ENCODE results near the gene SVBP. TPM values are rescaled to one million over a fixed set of nuclear protein-coding genes. Genes with fewer than 3 reads are reported as not detected.

The SVBP gene
- total and polyA plus RNA-seq, 2 donors (not counting 1 experiment from before 2014, with no cell fraction given) = 12.6 to 21.9 TPM

DNA sequence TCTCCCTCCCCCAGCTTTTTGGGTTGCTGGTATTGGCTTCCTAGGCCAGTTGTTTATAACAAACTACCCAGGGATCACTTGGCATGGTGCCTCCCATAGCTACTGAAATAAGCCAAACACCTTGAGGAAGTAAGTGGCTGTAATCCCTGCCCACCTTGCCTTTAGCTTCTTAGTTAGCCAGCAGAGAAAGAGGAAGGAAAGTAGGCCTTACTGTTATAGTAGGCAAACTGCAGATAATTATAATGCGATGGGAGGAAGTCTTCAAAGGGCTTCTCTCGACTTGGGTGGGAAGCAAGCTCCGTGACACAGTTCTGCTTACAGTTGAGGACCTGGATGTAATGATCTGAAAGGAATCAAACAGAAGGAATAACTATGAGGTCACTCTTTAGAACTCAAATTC lies 58.6 kb downstream of the SVBP start:
- H3K9me3 Mint-ChIP-seq (ENCODE audit: insufficient read depth) = no peaks in the 10 kb centered on the region
- H2AFZ ChIP-seq (ENCODE audit: insufficient read depth, low read depth, low read length, poor library complexity, severe bottlenecking) = peak overlapping the region; percentile 11
- H4K20me1 ChIP-seq (ENCODE audit: control insufficient read depth, insufficient read depth, low read length, poor library complexity, severe bottlenecking) = no peaks in the 10 kb centered on the region
- peak overlapping the region; percentile 51 to 79 for H3K27ac ChIP-seq (ENCODE audit: low read length in 2 of 2)
- DNase-seq (peak; percentile 40), ATAC-seq (ENCODE audit: low read depth) (no peak)
- WGBS (ENCODE audit: insufficient coverage) = 0% methylated on average over 2 of the region's 3 CpGs
- H3K9ac ChIP-seq (ENCODE audit: low read length) = no peak overlapping the region
- no peaks in the 10 kb centered on the region for H3K27me3 Mint-ChIP-seq
- POLR2A ChIA-PET = no interaction called here
- H3K79me2 ChIP-seq (ENCODE audit: control insufficient read depth, insufficient read depth, low read length) = peaks cover 12% of the 10 kb centered on the region
- H3K4me1 Mint-ChIP-seq = peaks cover 15% of the 10 kb centered on the region
- H3K4me3 Mint-ChIP-seq = no peak overlapping the region
- TF ChIP-seq CTCF (IDR thresholded peaks at IDR 0.05) = no peak
- TF ChIP-seq EZH2 (IDR thresholded peaks at IDR 0.05; ENCODE audit: borderline replicate concordance, insufficient read depth, low read depth, low read length, poor library complexity, severe bottlenecking) = no peak
- H3K4me3 ChIP-seq (ENCODE audit: control extremely low read depth in 1 of 5, extremely low read depth in 1 of 5, insufficient read depth in 1 of 5, low read depth in 2 of 5, low read length in 4 of 5) = no peak overlapping the region
- H3K9me3 ChIP-seq (ENCODE audit: control extremely low read depth in 1 of 3, control insufficient read depth in 2 of 3, insufficient read depth in 1 of 3, low read length in 2 of 3) = no peaks in the 10 kb centered on the region
- peaks cover 13 to 37% of the 10 kb centered on the region in 2 experiments for H3K36me3 ChIP-seq (replicated peaks in 1 of 2; ENCODE audit: control extremely low read depth in 1 of 2, control insufficient read depth in 1 of 2, extremely low read depth in 1 of 2, insufficient read depth in 2 of 2, low read length in 1 of 2)
- peak overlapping the region; percentile 36 for H3K4me2 ChIP-seq (replicated peaks; ENCODE audit: low read depth, low read length, poor library complexity, severe bottlenecking)
- H3K27me3 ChIP-seq (replicated peaks in 1 of 4; ENCODE audit: control extremely low read depth in 1 of 4, control insufficient read depth in 3 of 4, insufficient read depth in 4 of 4, low read length in 3 of 4) = no peaks in the 10 kb centered on the region
- peaks cover 15 to 21% of the 10 kb centered on the region in 2 donors for H3K4me1 ChIP-seq (ENCODE audit: control insufficient read depth in 2 of 2, insufficient read depth in 2 of 2, low read length in 2 of 2)
- peak overlapping the region; percentile 68 for H3K27ac Mint-ChIP-seq
- CTCF ChIA-PET = interaction anchor here (0.9 to 1.8 kb wide), 8 partner anchors 9 to 315 kb away, joined by 3 to 7 read pairs (median 4); partner anchors contain the start of gene YBX1
- intact Hi-C loops (cut with micrococcal nuclease) = no loop called here

DNA sequence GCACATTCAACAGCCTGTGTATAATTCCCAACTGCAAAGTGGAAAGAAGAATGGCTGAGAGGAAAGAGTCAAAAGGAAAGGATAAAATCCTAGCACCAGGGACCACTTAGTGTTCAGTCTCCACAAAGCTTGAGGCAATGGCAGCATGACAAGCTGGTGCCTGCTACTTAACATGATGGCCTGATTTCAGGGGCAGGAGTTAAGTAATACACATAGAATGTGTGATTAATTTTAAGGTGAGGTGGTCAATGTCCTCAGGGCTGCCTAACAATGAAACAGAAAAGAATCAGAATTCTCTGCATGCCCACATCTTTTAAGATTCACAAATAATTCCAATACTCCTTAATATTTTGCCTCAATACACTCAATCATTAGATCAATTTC lies 59.3 kb downstream of the SVBP start:
- peaks cover 4% of the 10 kb centered on the region for H3K79me2 ChIP-seq (ENCODE audit: control insufficient read depth, insufficient read depth, low read length)
- no peak overlapping the region for H3K4me3 Mint-ChIP-seq
- POLR2A ChIA-PET = no interaction called here
- H3K4me3 ChIP-seq (ENCODE audit: control extremely low read depth in 1 of 5, extremely low read depth in 1 of 5, insufficient read depth in 1 of 5, low read depth in 2 of 5, low read length in 4 of 5) = no peak overlapping the region
- H3K4me1 Mint-ChIP-seq = peaks cover 15% of the 10 kb centered on the region
- no peak overlapping the region for H3K9ac ChIP-seq (ENCODE audit: low read length)
- H3K27ac Mint-ChIP-seq = no peak overlapping the region
- H3K27me3 ChIP-seq (replicated peaks in 1 of 4; ENCODE audit: control extremely low read depth in 1 of 4, control insufficient read depth in 3 of 4, insufficient read depth in 4 of 4, low read length in 3 of 4) = no peaks in the 10 kb centered on the region
- H3K27ac ChIP-seq (ENCODE audit: low read length in 2 of 2) = no peak overlapping the region
- no peaks in the 10 kb centered on the region for H3K27me3 Mint-ChIP-seq
- no peak overlapping the region for H2AFZ ChIP-seq (ENCODE audit: insufficient read depth, low read depth, low read length, poor library complexity, severe bottlenecking)
- peaks cover 15 to 21% of the 10 kb centered on the region in 2 donors for H3K4me1 ChIP-seq (ENCODE audit: control insufficient read depth in 2 of 2, insufficient read depth in 2 of 2, low read length in 2 of 2)
- intact Hi-C loops (cut with micrococcal nuclease) = loop anchor here (1.0 kb wide), 1 partner anchor 180 kb away; no protein-coding TSS in a partner anchor
- H3K36me3 ChIP-seq (replicated peaks in 1 of 2; ENCODE audit: control extremely low read depth in 1 of 2, control insufficient read depth in 1 of 2, extremely low read depth in 1 of 2, insufficient read depth in 2 of 2, low read length in 1 of 2) = peaks cover 16 to 41% of the 10 kb centered on the region in 2 experiments
- no peaks in the 10 kb centered on the region for H4K20me1 ChIP-seq (ENCODE audit: control insufficient read depth, insufficient read depth, low read length, poor library complexity, severe bottlenecking)
- TF ChIP-seq CTCF (IDR thresholded peaks at IDR 0.05) (no peak), EZH2 (IDR thresholded peaks at IDR 0.05; ENCODE audit: borderline replicate concordance, insufficient read depth, low read depth, low read length, poor library complexity, severe bottlenecking) (no peak)
- no peak overlapping the region for H3K4me2 ChIP-seq (replicated peaks; ENCODE audit: low read depth, low read length, poor library complexity, severe bottlenecking)
- DNase-seq = no peak
- no peaks in the 10 kb centered on the region for H3K9me3 ChIP-seq (ENCODE audit: control extremely low read depth in 1 of 3, control insufficient read depth in 2 of 3, insufficient read depth in 1 of 3, low read length in 2 of 3)
- CTCF ChIA-PET = interaction anchor here (0.8 to 1.8 kb wide), 10 partner anchors 8 to 414 kb away, joined by 3 to 7 read pairs (median 4); partner anchors contain the start of genes C1orf50, P3H1 and YBX1
- no peak for ATAC-seq (ENCODE audit: low read depth)
- H3K9me3 Mint-ChIP-seq (ENCODE audit: insufficient read depth) = no peaks in the 10 kb centered on the region

Other genes starting within 250 kb of the SVBP start
- 48.8 and 50.3 TPM in 2 replicates for gene PPIH, start 159.0 kb downstream of the SVBP start, total RNA-seq
- gene PPIH, start 159.0 kb downstream of the SVBP start, polyA plus RNA-seq = 42.4 and 51.4 TPM in 2 replicates
- 314 and 345 TPM in 2 replicates for gene YBX1, start 135.0 kb downstream of the SVBP start, total RNA-seq
- 164 and 244 TPM in 2 replicates for gene YBX1, start 135.0 kb downstream of the SVBP start, polyA plus RNA-seq
- not detected in 2 replicates for gene CLDN19, start 77.2 kb downstream of the SVBP start, total RNA-seq
- 0.03 TPM in 1 of 2 replicates, not detected in the other for gene CLDN19, start 77.2 kb downstream of the SVBP start, polyA plus RNA-seq
- gene P3H1, start 50.4 kb downstream of the SVBP start, total RNA-seq = 42.2 and 46.1 TPM in 2 replicates
- 51.3 and 52.1 TPM in 2 replicates for gene P3H1, start 50.4 kb downstream of the SVBP start, polyA plus RNA-seq
- gene C1orf50, start 50.1 kb downstream of the SVBP start, total RNA-seq = 13.1 and 17.1 TPM in 2 replicates
- gene C1orf50, start 50.1 kb downstream of the SVBP start, polyA plus RNA-seq = 2.7 and 4.5 TPM in 2 replicates
- gene TMEM269, start 32.4 kb downstream of the SVBP start, total RNA-seq = 0.46 and 0.47 TPM in 2 replicates
- 0.21 and 0.32 TPM in 2 replicates for gene TMEM269, start 32.4 kb downstream of the SVBP start, polyA plus RNA-seq
- gene ERMAP, start 275 bp downstream of the SVBP start, total RNA-seq = 13.1 and 13.5 TPM in 2 replicates
- gene ERMAP, start 275 bp downstream of the SVBP start, polyA plus RNA-seq = 4.9 and 6.8 TPM in 2 replicates
- gene ZNF691, start 29.2 kb upstream of the SVBP start, total RNA-seq = 17.1 and 18.4 TPM in 2 replicates
- 8.3 and 12.4 TPM in 2 replicates for gene ZNF691, start 29.2 kb upstream of the SVBP start, polyA plus RNA-seq
- gene SLC2A1, start 141.5 kb upstream of the SVBP start, total RNA-seq = 240 and 241 TPM in 2 replicates
- gene SLC2A1, start 141.5 kb upstream of the SVBP start, polyA plus RNA-seq = 223 and 346 TPM in 2 replicates